ENCODE measurements around the gene SRRM1. TPM values are rescaled to one million over a fixed set of nuclear protein-coding genes. Genes with fewer than 3 reads are reported as not detected.

Gene SRRM1
- total and polyA plus RNA-seq, 10 of the 15 experiments (the other 5 are each of a cell fraction or from before 2014, with no cell fraction given): 36.8 to 285 (median 126) TPM

DNA sequence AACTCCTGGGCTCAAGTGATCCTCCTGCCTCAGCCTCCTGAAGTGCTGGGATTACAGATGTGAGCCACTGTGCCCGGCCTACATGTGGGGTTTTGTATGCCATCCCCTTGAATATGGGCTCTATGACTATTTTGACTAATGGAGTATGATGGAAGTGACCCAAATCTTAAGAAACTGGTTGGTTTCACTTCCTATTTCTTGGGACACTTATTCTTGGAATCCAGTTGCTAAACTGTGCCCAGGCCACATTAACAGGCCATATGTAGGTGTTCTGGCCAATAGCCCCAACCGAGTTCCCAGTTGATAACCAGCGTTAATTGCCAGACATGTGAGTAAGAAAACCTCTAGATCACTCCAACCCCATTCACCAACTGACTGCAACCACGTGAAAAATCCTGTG lies 65.8 kb downstream of the SRRM1 start:
- ChIA-PET RAD21 (ENCODE audit: unreplicated experiment) (interaction anchor here (2.0 kb wide), 1 partner anchor 37 kb away, joined by 8 read pairs; the partner anchor contains the start of gene CLIC4), POLR2A (interaction anchor here (0.7 to 1.3 kb wide), 2 partner anchors 22 to 24 kb away, joined by 3 read pairs; no protein-coding TSS in a partner anchor), CTCF (interaction anchor here (1.3 kb wide), 1 partner anchor 121 kb away, joined by 3 read pairs; no protein-coding TSS in a partner anchor), SMC1A (ENCODE audit: uncharacterized antibody, unreplicated experiment) (interaction anchor here (1.0 to 1.5 kb wide), 4 partner anchors 13 to 122 kb away, joined by 3 to 9 read pairs (median 4); no protein-coding TSS in a partner anchor)
- in situ Hi-C loops (cut with MboI): no loop called here
- intact Hi-C loops (cut with micrococcal nuclease; ENCODE audit: unreplicated experiment): no loop called here
- no TSS peak for BruUV-seq (replicated peaks)
- TF ChIP-seq MTA2 (IDR thresholded peaks at IDR 0.05; ENCODE audit: low read depth): peak; percentile 51; the same call in 1 of the 2 replicates
- TF ChIP-seq SPI1 (IDR thresholded peaks at IDR 0.05; ENCODE audit: borderline replicate concordance, insufficient read depth, low read depth, low read length): peak; percentile 88
- TF ChIP-seq DPF2 (IDR thresholded peaks at IDR 0.05): peak; percentile 65
- TF ChIP-seq BACH1 (IDR thresholded peaks at IDR 0.05; ENCODE audit: borderline replicate concordance): 0 out of 2 replicates have a peak, but pooled peaks have one; percentile 19
- TF ChIP-seq ESRRA (IDR thresholded peaks at IDR 0.05; ENCODE audit: low read length): no peak
- TF ChIP-seq, protein P1, sequence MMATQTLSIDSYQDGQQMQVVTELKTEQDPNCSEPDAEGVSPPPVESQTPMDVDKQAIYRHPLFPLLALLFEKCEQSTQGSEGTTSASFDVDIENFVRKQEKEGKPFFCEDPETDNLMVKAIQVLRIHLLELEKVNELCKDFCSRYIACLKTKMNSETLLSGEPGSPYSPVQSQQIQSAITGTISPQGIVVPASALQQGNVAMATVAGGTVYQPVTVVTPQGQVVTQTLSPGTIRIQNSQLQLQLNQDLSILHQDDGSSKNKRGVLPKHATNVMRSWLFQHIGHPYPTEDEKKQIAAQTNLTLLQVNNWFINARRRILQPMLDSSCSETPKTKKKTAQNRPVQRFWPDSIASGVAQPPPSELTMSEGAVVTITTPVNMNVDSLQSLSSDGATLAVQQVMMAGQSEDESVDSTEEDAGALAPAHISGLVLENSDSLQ (IDR thresholded peaks at IDR 0.05): no peak
- TF ChIP-seq, protein P2, sequence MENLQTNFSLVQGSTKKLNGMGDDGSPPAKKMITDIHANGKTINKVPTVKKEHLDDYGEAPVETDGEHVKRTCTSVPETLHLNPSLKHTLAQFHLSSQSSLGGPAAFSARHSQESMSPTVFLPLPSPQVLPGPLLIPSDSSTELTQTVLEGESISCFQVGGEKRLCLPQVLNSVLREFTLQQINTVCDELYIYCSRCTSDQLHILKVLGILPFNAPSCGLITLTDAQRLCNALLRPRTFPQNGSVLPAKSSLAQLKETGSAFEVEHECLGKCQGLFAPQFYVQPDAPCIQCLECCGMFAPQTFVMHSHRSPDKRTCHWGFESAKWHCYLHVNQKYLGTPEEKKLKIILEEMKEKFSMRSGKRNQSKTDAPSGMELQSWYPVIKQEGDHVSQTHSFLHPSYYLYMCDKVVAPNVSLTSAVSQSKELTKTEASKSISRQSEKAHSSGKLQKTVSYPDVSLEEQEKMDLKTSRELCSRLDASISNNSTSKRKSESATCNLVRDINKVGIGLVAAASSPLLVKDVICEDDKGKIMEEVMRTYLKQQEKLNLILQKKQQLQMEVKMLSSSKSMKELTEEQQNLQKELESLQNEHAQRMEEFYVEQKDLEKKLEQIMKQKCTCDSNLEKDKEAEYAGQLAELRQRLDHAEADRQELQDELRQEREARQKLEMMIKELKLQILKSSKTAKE (IDR thresholded peaks at IDR 0.05; ENCODE audit: low read depth, poor library complexity, severe bottlenecking): no peak
- 0 out of 4 replicates have a peak, but pooled peaks of 1 of the 2 experiments have one; percentile 16 for TF ChIP-seq BHLHE40 (IDR thresholded peaks at IDR 0.05; ENCODE audit: borderline replicate concordance in 1 of 2, low read depth in 2 of 2, low read length in 1 of 2)
- TF ChIP-seq JUND (IDR thresholded peaks at IDR 0.05; ENCODE audit: low read depth, low read length): no peak
- peak; percentile 78 for TF ChIP-seq IKZF1 (conservative IDR thresholded peaks at IDR 0.05)
- peak; percentile 80 to 82 for TF ChIP-seq IKZF2 (IDR thresholded peaks at IDR 0.05)
- TF ChIP-seq, protein P3, sequence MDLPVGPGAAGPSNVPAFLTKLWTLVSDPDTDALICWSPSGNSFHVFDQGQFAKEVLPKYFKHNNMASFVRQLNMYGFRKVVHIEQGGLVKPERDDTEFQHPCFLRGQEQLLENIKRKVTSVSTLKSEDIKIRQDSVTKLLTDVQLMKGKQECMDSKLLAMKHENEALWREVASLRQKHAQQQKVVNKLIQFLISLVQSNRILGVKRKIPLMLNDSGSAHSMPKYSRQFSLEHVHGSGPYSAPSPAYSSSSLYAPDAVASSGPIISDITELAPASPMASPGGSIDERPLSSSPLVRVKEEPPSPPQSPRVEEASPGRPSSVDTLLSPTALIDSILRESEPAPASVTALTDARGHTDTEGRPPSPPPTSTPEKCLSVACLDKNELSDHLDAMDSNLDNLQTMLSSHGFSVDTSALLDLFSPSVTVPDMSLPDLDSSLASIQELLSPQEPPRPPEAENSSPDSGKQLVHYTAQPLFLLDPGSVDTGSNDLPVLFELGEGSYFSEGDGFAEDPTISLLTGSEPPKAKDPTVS (IDR thresholded peaks at IDR 0.05; ENCODE audit: low read depth, low read length): no peak
- ATAC-seq (peak; percentile 9), DNase-seq (ENCODE audit: low read depth, low spot score) (no peak), FAIRE-seq (no peak)
- Histone ChIP-seq H3K27me3 (replicated peaks in 1 of 2; ENCODE audit: control insufficient read depth in 2 of 2, insufficient read depth in 2 of 2, low read length in 1 of 2) (no peaks in the 10 kb centered on the region), H3K9me3 (replicated peaks; ENCODE audit: control insufficient read depth, insufficient read depth, low read length) (no peaks in the 10 kb centered on the region), H3K4me2 (ENCODE audit: control insufficient read depth, insufficient read depth) (no peak overlapping the region), H4K20me1 (ENCODE audit: control insufficient read depth, insufficient read depth) (no peaks in the 10 kb centered on the region), H3K9ac (ENCODE audit: control insufficient read depth, insufficient read depth, low read length) (no peak overlapping the region), H3K4me3 (no peak overlapping the region), H3K36me3 (ENCODE audit: control insufficient read depth in 2 of 2, insufficient read depth in 2 of 2, low read length in 1 of 2) (no peaks in the 10 kb centered on the region), H3K27ac (ENCODE audit: control insufficient read depth, insufficient read depth) (no peak overlapping the region), H3K4me1 (ENCODE audit: control insufficient read depth, insufficient read depth, low read length) (peaks cover 3% of the 10 kb centered on the region), H2AFZ (ENCODE audit: control insufficient read depth, low read depth, low read length) (no peak overlapping the region), H3K79me2 (ENCODE audit: control insufficient read depth, insufficient read depth, low read length) (no peaks in the 10 kb centered on the region)
- 53% methylated on average over 4 of the region's 4 CpGs for WGBS (ENCODE audit: insufficient coverage, insufficient replicate concordance, low lambda C conversion rate, missing lambda C conversion rate)
